Neuronal stem cell (in vitro differentiated cells): ENCODE data around the gene ANKRD44.

Experiments
- DNase-seq: peaks from one replicate; pipeline ENCODE4 v3.0.0-alpha.2; 2013; ENCODE audit warnings: low spot score
- H2AFZ ChIP-seq: one replicate; pipeline ENCODE4 v1.6.1; 2013; ENCODE audit warnings: mild to moderate bottlenecking, low read length, inconsistent platforms
- H2AK5ac ChIP-seq: 2 replicates; pipeline ENCODE4 v1.6.1; 2013; ENCODE audit warnings: low read depth, mild to moderate bottlenecking, inconsistent platforms, low read length, moderate library complexity, mixed read lengths
- H2BK120ac ChIP-seq: 2 replicates; pipeline ENCODE4 v1.6.1; 2013; ENCODE audit warnings: low read depth, mild to moderate bottlenecking, inconsistent platforms, low read length, moderate library complexity, mixed read lengths
- H2BK12ac ChIP-seq: one replicate; pipeline ENCODE4 v1.6.1; 2013; ENCODE audit warnings: low read length, inconsistent platforms
- H2BK15ac ChIP-seq: 2 replicates; pipeline ENCODE4 v1.6.1; 2013; ENCODE audit warnings: mild to moderate bottlenecking, low read length, inconsistent platforms, mixed read lengths
- H2BK5ac ChIP-seq: one replicate; pipeline ENCODE4 v1.6.1; 2013; ENCODE audit warnings: inconsistent platforms, mild to moderate bottlenecking, low read length, moderate library complexity
- H3K14ac ChIP-seq: one replicate; pipeline ENCODE4 v1.6.1; 2013; ENCODE audit warnings: low read length, inconsistent platforms
- H3K18ac ChIP-seq: 2 replicates; pipeline ENCODE4 v1.6.1; 2013; ENCODE audit warnings: low read length, inconsistent platforms
- H3K23ac ChIP-seq: 2 replicates; pipeline ENCODE4 v1.6.1; 2013; ENCODE audit warnings: low read depth, mild to moderate bottlenecking, mixed read lengths, low read length, inconsistent platforms; ENCODE audit not compliant: poor library complexity
- H3K27ac ChIP-seq: replicated peaks from 3 replicates; pipeline ENCODE4 v1.5.1; 2013; ENCODE audit warnings: low read length, inconsistent platforms
- H3K27me3 ChIP-seq, 3 experiments: 2 replicates each; pipeline ENCODE4 v1.6.1; 2013; ENCODE audit warnings: low read length in 3 of 3, mild to moderate bottlenecking in 2 of 3, inconsistent platforms in 1 of 3, low read depth in 1 of 3, mixed read lengths in 1 of 3, moderate library complexity in 1 of 3; ENCODE audit not compliant: control insufficient read depth in 3 of 3, insufficient read depth in 3 of 3
- H3K36me3 ChIP-seq, 2 donors: replicated peaks in 1 of 2; 2 replicates each; pipeline ENCODE4 v1.6.1; 2013; ENCODE audit warnings: low read length in 2 of 2; ENCODE audit not compliant: control insufficient read depth in 2 of 2, insufficient read depth in 2 of 2
- H3K4ac ChIP-seq: 2 replicates; pipeline ENCODE4 v1.6.1; 2013; ENCODE audit warnings: inconsistent platforms, mild to moderate bottlenecking, low read length, moderate library complexity
- H3K4me1 ChIP-seq, 2 donors: 1 replicate in 1 of 2; 2 replicates in 1 of 2; pipeline ENCODE4 v1.6.1; 2013; ENCODE audit warnings: low read length in 2 of 2, low read depth in 1 of 2; ENCODE audit not compliant: control insufficient read depth in 2 of 2, insufficient read depth in 1 of 2
- H3K4me2 ChIP-seq: one replicate; pipeline ENCODE4 v1.6.1; 2013; ENCODE audit warnings: mild to moderate bottlenecking, low read length, inconsistent platforms; ENCODE audit not compliant: insufficient read depth, poor library complexity, severe bottlenecking
- H3K4me3 ChIP-seq, 2 donors: 2 replicates each; pipeline ENCODE4 v1.5.1; 2013; ENCODE audit warnings: low read length in 2 of 2, mild to moderate bottlenecking in 2 of 2, inconsistent platforms in 1 of 2, moderate library complexity in 1 of 2
- H3K79me1 ChIP-seq: one replicate; pipeline ENCODE4 v1.6.1; 2013; ENCODE audit warnings: low read depth, mild to moderate bottlenecking, inconsistent platforms, low read length, moderate library complexity
- H3K9ac ChIP-seq: one replicate; pipeline ENCODE4 v1.6.1; 2013; ENCODE audit warnings: mild to moderate bottlenecking, low read depth, low read length, inconsistent platforms; ENCODE audit not compliant: poor library complexity
- H3K9me3 ChIP-seq, 2 donors: replicated peaks in 1 of 2; 2 replicates each; pipeline versions ENCODE3 to v1.6.1; 2013; ENCODE audit warnings: low read length in 2 of 2, mild to moderate bottlenecking in 2 of 2, inconsistent platforms in 1 of 2, low read depth in 1 of 2, mixed read lengths in 1 of 2, moderate library complexity in 1 of 2; ENCODE audit not compliant: control insufficient read depth in 2 of 2, insufficient read depth in 1 of 2
- H4K8ac ChIP-seq: one replicate; pipeline ENCODE4 v1.6.1; 2013; ENCODE audit warnings: low read depth, mild to moderate bottlenecking, inconsistent platforms, low read length, moderate library complexity
- H4K91ac ChIP-seq: one replicate; pipeline ENCODE4 v1.6.1; 2013; ENCODE audit warnings: low read length, low read depth, mild to moderate bottlenecking, inconsistent platforms; ENCODE audit not compliant: poor library complexity
- WGBS, 2 donors: extraction: QIAGEN DNeasy Blood & Tissue Kit; methylation state at CpG; one replicate each; pipeline ENCODE4 v1.1.7; 2013; ENCODE audit warnings: missing lambda C conversion rate in 2 of 2, mixed read lengths in 1 of 2; ENCODE audit not compliant: insufficient read length in 2 of 2, insufficient replicate concordance in 1 of 2; ENCODE audit errors: extremely low coverage in 2 of 2; 5-methylcytosine and 5-hydroxymethylcytosine counted together

ANKRD44 gene

GRCh38 chr2:197152451-197153228, 157.9 kb downstream of the ANKRD44 start:
- no peak overlapping the region for H3K27ac ChIP-seq
- H3K4me2 ChIP-seq: no peak overlapping the region
- H3K9me3 ChIP-seq: peaks cover 0 to 3% of the 10 kb centered on the region in 2 donors
- no peak overlapping the region for H2BK15ac ChIP-seq
- DNase-seq: no peak
- H3K23ac ChIP-seq: no peak overlapping the region
- H4K91ac ChIP-seq: no peak overlapping the region
- no peak overlapping the region for H2AFZ ChIP-seq
- peaks cover 0 to 3% of the 10 kb centered on the region in 2 donors for H3K4me1 ChIP-seq
- H4K8ac ChIP-seq: no peak overlapping the region
- H3K36me3 ChIP-seq: no peaks in the 10 kb centered on the region
- H3K4ac ChIP-seq: no peak overlapping the region
- no CpG with 5 or more reads among the region's 7 CpGs for WGBS, 2 donors
- no peak overlapping the region for H2BK120ac ChIP-seq
- H3K4me3 ChIP-seq: no peak overlapping the region
- H3K18ac ChIP-seq: no peak overlapping the region
- no peaks in the 10 kb centered on the region for H3K27me3 ChIP-seq
- no peak overlapping the region for H3K9ac ChIP-seq
- H3K14ac ChIP-seq: no peak overlapping the region
- H2BK12ac ChIP-seq: no peak overlapping the region
- no peak overlapping the region for H2BK5ac ChIP-seq
- no peak overlapping the region for H2AK5ac ChIP-seq
- no peaks in the 10 kb centered on the region for H3K79me1 ChIP-seq

GRCh38 chr2:197149546-197149945, 161.0 kb downstream of the ANKRD44 start:
- Histone ChIP-seq H3K4me1 (peaks cover 3 to 17% of the 10 kb centered on the region in 2 donors), H3K9ac (no peak overlapping the region), H3K14ac (no peak overlapping the region), H3K27ac (no peak overlapping the region), H4K91ac (no peak overlapping the region), H3K36me3 (no peaks in the 10 kb centered on the region), H3K4ac (no peak overlapping the region), H2BK5ac (no peak overlapping the region), H3K4me2 (no peak overlapping the region), H3K18ac (no peak overlapping the region), H2AFZ (no peak overlapping the region), H4K8ac (no peak overlapping the region), H2AK5ac (no peak overlapping the region), H3K4me3 (no peak overlapping the region), H2BK15ac (no peak overlapping the region), H3K23ac (no peak overlapping the region), H2BK120ac (no peak overlapping the region), H3K79me1 (no peaks in the 10 kb centered on the region), H2BK12ac (no peak overlapping the region), H3K9me3 (no peaks in the 10 kb centered on the region), H3K27me3 (no peaks in the 10 kb centered on the region)
- WGBS, 2 donors: no CpG with 5 or more reads among the region's 4 CpGs
- no peak for DNase-seq

GRCh38 chr2:197148401-197148800, 162.2 kb downstream of the ANKRD44 start:
- Histone ChIP-seq H3K79me1 (no peaks in the 10 kb centered on the region), H3K36me3 (no peaks in the 10 kb centered on the region), H3K4me1 (peaks cover 3 to 17% of the 10 kb centered on the region in 2 donors), H3K18ac (no peak overlapping the region), H3K4me3 (no peak overlapping the region), H3K4me2 (no peak overlapping the region), H2BK5ac (no peak overlapping the region), H3K27me3 (no peaks in the 10 kb centered on the region), H3K23ac (no peak overlapping the region), H3K27ac (no peak overlapping the region), H3K9ac (no peak overlapping the region), H2AFZ (no peak overlapping the region), H3K14ac (no peak overlapping the region), H4K91ac (no peak overlapping the region), H3K4ac (no peak overlapping the region), H2BK15ac (no peak overlapping the region), H2AK5ac (no peak overlapping the region), H2BK120ac (no peak overlapping the region), H2BK12ac (no peak overlapping the region), H4K8ac (no peak overlapping the region), H3K9me3 (no peaks in the 10 kb centered on the region)
- no peak for DNase-seq
- no CpG with 5 or more reads among the region's 1 CpG for WGBS, 2 donors

- Histone ChIP-seq H3K18ac (no peak overlapping the region), H3K36me3 (no peaks in the 10 kb centered on the region), H3K23ac (no peak overlapping the region), H3K79me1 (no peaks in the 10 kb centered on the region), H3K4me1 (peaks cover 3 to 17% of the 10 kb centered on the region in 2 donors), H2BK5ac (no peak overlapping the region), H2AFZ (no peak overlapping the region), H3K9ac (no peak overlapping the region), H2BK120ac (no peak overlapping the region), H3K4me3 (no peak overlapping the region), H2AK5ac (no peak overlapping the region), H3K4me2 (no peak overlapping the region), H2BK15ac (no peak overlapping the region), H4K8ac (no peak overlapping the region), H3K9me3 (no peaks in the 10 kb centered on the region), H3K14ac (no peak overlapping the region), H4K91ac (no peak overlapping the region), H3K27me3 (no peaks in the 10 kb centered on the region), H2BK12ac (no peak overlapping the region), H3K4ac (no peak overlapping the region), H3K27ac (no peak overlapping the region)
- DNase-seq: no peak
- no CpG with 5 or more reads among the region's 4 CpGs for WGBS, 2 donors
Observed at GRCh38 chr2:197147942-197148341, 162.6 kb downstream of the ANKRD44 start.
